Measurements from ENCODE around the gene POLR3H.

GRCh38 chr22:41479671-41480396, 64.4 kb downstream of the POLR3H start:
- TF ChIP-seq POLR2AphosphoS5 (IDR thresholded peaks at IDR 0.05; ENCODE audit: borderline replicate concordance, low read depth, low read length) (no peak), EZH2 (IDR thresholded peaks at IDR 0.05) (no peak), FOXP2 (optimal IDR thresholded peaks at IDR 0.05; ENCODE audit: control extremely low read depth, extremely low read length, insufficient read depth) (no peak)
